ENCODE results near the gene ENG.
"Not testable (repeated sequence)": the region's sequence is repeated elsewhere in the genome, so short reads cannot be mapped to it uniquely, and the experiment has no call there.

The ENG gene

DNA sequence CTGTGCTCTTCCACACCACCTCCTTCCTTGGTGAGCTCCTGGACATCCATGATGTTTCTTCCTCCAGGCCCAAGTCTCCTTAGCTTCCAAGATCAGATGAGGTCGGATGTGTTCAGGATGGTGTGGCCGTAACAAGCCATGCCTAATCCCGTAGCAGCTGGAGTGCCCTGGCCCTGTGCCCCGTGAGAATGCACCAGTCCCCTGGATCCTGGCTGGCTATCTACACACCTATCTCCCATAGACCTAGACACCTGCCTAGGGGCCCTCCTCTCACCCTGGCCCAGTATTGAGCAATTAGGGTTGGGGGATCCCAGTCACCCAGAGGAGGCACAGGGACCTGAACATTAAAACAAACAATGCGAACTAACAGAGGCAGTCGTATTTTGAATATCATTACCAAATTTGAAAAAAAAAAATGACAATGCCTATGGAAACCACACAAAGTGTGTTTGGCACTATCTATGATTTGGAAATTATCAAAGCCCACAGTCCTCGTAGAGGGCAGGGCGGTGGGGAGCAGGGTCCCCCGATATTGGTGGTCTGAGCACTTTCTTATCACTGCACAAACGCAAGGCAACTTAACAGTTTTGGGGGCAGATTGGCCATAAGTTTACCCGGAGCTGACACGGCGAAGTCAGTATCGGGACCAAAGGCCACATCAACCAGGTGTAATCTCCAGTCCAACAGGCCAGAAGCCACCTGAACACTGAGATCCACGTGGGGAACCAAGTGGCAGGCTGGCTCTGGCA is 13.2 kb downstream of the ENG start:
- no peak for DNase-seq

DNA sequence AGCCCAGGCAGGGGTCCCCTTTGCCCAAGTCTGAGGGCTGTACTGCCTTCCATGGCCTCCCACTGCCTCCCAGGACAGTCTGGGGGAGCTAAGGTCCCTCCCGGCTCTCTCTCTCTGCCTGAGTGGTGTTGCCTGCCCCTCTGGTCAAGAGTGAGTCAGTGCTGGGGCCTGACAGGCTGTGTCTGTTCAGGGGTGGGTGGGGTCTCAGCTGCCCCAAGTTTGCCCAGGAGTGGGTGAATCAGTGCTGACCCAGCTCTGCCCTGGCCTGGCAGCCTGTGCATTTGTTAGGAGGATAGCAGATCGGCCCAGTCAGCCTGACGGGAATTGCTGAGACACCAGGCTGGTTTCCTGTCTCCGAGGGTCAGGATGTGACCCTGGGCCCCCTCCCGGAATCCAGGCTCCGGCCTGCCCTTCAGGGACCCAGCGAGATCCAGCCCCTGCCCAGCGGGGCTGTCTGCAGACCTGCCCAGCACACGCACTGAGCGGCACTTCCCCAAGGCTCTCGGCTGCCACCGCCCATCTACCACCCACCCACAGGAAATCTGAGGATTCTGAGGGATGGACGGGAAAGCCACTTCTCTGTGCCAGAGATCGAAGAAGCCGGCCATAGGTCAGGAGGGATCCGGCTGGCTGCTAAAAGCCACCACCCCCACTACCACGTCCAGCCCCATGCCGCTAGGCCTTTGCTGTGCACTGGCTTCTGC is 15.9 kb downstream of the ENG start:
- DNase-seq, result no peak

- no peak for DNase-seq
These were observed 17.1 kb downstream of the ENG start for GRCh38 chr9:127837346-127837745.

- DNase-seq, result not testable (repeated sequence)
These were observed 17.9 kb downstream of the ENG start for GRCh38 chr9:127836561-127836960.

- no peak for DNase-seq
These were observed 18.4 kb downstream of the ENG start for GRCh38 chr9:127835991-127836516.

DNA sequence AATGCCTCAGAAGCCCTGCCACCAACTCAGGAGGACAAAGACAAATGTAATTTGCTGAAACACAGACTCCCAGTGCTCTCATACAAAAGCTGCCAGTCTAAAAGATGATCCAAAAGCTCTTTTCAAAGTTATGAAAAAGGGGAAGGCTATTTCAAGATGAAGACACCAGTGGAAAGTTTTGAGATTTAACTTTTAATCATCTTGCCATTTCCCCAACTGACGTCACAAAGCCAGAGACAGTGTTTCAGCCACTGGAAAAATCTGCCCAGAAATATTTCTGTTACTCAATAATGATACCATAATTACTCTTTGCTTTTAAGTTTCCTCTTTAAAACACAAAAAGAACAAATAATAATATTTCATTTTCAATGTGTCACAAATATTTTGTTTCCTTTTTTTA is 20.9 kb downstream of the ENG start:
- no peak for DNase-seq

GRCh38 chr9:127832248-127832647 is 22.2 kb downstream of the ENG start:
- DNase-seq, result no peak

DNA sequence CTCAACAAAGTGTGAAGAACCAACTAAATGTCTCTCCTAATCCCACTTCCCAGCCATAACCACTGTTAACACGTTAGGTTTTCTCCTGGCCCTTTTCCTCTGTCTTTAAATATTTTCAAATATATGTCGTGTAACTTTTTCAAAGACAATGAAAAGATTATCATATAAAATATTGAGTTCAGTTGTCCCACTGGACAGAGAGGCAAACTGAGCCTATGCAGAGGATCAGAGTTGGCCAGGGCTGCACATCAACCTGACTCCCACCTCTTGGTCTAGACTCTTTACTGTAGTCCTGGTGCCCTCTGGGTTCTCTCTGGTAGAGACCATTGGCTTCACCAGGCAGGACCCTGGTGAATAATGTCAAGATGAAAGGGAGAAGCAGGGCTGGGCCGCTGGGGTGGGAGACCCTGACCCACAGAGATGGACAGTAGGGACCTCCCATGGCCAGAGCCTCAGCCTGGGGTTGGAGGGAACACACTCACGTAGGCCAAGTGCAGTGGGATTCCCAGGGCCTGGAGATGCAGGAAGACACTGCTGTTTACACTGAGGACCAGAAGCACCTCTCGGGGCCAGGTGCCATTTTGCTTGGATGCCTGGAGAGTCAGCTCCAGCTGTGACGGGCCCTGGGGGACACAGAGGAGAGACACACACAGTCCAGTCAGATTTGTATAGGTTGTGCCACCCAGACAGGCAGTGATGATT is 25.1 kb downstream of the ENG start:
- DNase-seq, result no peak

DNA sequence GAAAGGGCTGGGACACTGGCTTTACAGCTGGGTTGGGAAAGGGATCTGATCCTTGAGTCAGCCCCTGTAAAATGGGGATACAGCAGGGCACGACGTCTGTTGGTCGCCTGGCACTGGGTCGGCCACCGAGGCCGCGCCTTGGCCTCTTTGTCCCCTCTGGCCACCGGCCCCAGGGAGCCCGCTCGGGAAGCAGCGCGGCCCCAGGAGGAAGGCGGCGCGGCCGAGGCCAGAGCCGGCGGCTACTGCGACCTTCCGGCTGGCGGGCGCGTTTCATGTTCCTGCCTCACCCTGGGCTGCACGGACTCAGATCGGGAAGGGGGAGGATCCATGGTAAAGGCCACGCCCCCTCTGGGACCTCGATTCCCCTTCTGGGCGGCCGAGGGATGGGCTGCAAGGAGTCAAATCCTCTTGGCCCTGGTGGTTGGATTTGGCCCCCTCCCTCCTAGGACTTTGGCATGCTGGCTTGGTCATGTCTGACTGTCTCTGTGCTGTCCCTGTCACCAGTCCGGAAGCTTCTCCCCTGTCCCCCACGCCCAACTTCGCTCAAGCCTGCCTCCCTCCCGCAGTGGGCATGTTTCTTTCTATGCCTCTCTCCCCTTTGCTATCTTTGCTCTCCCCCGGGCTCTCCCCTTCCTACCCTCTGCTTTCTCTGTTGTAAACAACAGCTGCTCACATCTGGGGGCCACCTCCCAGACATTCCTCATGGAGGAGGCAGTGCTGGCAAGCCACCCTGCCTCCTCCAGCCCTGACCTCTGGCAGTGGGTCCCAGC is 26.0 kb downstream of the ENG start:
- DNase-seq, result no peak

DNA sequence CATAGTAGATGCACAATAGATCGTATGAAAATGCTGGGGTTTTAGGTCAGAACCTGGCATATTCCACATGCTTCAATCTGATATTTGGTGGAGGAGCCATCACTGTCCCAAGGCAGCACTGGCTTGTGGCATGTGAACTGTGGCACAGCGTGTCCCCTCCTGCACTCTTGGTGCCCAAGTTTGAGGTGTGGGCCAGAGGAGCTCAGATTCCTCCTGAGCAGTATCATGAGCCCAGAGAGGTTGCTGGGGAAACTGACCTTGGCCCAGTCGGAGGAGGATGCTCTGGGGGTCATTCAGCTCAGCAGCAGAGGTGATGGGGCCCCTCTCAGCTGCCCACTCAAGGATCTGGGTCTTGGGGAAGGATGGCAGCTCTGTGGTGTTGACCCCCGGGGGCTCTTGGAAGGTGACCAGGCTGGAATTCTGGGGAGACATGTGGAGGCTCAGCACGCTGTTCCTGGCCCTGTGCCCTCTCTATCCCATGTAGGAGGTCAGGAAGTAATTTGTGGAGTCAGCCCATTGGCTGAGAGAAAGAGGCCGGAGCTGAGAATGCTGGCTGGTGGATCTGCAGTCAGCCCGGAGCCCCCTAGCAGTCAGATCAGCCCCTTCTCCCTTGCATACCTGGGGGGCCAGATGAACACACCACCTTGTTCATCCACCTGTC is 28.1 kb downstream of the ENG start:
- DNase-seq, result no peak

DNA sequence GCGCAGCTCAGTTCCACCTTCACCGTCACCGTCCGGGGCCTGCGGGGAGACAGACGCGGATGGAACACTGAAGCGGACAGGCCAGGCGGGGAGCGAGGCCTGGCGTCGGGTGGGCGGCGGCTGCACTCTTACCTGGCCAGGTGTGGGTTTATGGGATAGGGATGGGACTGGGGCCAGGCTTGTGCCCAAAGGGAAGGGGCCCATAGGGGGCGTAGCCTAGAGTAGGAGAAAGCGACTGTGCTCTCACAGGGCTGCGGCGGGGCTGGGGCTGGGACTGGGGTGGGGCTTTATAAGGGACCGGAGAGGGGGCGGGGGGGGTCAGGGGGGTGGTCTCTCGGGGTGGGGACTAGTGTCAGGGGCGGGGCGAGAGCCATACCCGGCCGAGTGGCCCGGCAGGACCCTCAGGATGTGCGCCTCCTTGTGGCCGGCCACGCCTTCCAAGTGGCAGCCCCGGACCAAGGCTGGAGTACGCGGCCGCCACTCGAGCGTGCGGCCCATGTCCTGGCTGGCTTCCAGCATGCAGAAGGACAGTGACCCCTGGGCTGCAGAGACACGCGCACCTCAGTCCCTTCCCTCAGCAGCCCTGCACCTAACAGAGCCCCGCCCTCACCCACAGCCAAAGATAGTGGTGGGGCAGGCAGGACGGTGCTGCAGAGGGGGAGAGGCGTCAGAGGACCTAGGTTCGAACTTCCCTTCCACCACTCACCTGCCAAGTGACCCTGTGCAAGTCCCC is 29.0 kb downstream of the ENG start:
- DNase-seq, result no peak

GRCh38 chr9:127822108-127822507 is 32.4 kb downstream of the ENG start:
- no peak for DNase-seq

DNA sequence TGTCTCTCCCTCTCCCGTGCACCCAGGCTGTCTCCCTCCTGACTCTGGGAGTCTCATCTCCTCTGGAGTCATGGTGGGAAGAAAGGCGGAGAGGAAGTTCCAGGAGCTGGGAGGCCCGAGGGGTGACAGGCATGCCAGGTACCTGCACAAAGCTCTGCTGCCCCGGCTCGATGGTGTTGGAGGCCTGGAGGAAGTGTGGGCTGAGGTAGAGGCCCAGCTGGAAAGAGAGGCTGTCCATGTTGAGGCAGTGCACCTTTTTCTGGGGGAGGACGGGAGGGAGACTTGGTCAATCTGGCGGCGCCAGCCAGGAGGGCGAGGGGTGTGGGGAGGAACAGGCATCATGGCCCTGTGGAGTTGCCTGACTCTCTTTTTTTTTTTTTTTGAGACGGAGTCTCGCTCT is 35.9 kb downstream of the ENG start:
- no peak for DNase-seq

DNA sequence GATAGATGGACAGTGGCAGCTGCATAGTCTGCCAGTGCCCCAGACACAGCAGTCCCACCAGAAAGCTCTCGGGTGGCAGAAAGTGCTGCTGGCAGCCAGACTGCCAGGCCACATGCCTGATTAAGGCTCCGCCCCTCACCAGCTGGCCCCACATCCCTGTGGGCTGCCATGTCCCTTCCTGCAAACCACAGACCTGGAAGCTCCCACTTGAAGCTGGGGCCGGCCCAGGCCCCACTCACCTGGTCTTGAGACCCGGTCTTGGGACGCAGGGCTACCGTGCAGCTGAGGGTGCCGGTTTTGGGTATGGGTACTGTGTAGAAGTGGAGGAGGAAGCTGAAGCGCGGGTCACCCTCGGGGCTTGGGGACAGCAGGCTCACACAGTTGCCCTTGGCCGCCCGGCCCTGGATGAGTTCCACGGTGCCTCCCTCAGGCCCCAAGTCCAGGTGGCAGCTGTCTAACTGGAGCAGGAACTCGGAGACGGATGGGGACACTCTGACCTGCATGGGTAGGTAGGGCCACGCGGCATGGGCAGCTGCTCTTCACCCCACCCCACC is 36.5 kb downstream of the ENG start:
- DNase-seq, result no peak

DNA sequence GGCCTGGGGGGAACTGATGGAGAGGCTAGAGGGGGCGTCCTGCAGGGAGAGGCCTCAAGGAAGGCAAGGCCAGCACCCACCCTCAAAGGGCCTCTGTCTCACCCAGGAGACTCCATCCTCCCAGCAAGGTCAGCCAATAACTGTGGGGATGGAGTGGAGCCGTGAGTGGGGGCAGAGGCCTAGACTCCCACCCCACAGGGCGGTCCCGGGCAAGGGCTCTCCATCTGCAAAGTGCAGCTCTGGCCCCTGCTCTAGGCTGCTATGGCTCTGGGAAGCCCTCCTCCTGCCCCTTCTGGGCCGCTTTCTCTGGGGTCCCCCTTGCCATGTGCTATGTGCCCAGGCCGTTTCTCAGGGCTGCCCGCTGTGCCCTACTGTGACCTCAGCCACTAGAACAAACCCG is 37.7 kb downstream of the ENG start:
- no peak for DNase-seq

DNA sequence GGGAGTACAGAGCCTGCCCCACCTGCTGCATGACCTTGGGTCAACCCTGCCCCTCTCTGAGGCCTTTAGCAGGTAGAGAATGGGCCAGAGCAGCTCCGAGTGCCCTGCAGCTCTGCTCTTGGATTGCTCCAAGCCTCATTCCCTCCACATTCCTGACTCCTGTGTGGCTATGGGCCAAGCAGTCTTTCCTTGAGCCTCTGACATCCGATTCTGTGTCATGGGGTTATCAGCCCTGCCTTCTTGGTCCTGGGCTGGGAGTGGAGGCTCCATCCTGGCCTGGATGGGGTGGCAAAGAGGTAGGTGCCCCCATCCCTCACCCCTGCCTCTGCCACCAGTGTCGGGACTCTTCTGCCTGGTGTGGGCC is 38.1 kb downstream of the ENG start:
- DNase-seq, result no peak

- DNase-seq, result no peak
These were observed 38.7 kb downstream of the ENG start for GRCh38 chr9:127815512-127816361.

GRCh38 chr9:127814619-127815511 is 39.6 kb downstream of the ENG start:
- no peak for DNase-seq

GRCh38 chr9:127813686-127814226 is 40.7 kb downstream of the ENG start:
- no peak for DNase-seq

Data from activated effector memory CD4-positive, alpha-beta T cell treated with anti-CD3 and anti-CD28 coated beads, Interleukin-2, amount 50 U/mL, for 16 hours (primary cell).